HG03575 (cell line): ENCODE results near the gene SNU13.
"Not testable (repeated sequence)": the region's sequence is repeated elsewhere in the genome, so short reads cannot be mapped to it uniquely, and the experiment has no call there.

Experiments
- ATAC-seq: cut with Tn5 transposase; IDR thresholded peaks from one replicate; pipeline ENCODE4 v1.9.1; 2021; ENCODE audit not compliant: unreplicated experiment, insufficient number of reproducible peaks, low FRiP score; ENCODE audit errors: extremely low read depth

SNU13 gene

GRCh38 chr22:41650229-41650628, 38.4 kb downstream of the SNU13 start:
- no peak for ATAC-seq

- ATAC-seq: no peak
These were observed 40.2 kb downstream of the SNU13 start for GRCh38 chr22:41648432-41648831.

- no peak for ATAC-seq
These were observed 40.9 kb downstream of the SNU13 start for GRCh38 chr22:41647771-41648170.

GRCh38 chr22:41642331-41643110, 46.1 kb downstream of the SNU13 start:
- no peak for ATAC-seq

- no peak for ATAC-seq
These were observed 46.8 kb downstream of the SNU13 start for GRCh38 chr22:41641854-41642253.

- ATAC-seq: no peak
These were observed 49.9 kb downstream of the SNU13 start for GRCh38 chr22:41638748-41639147.

GRCh38 chr22:41638124-41638523, 50.5 kb downstream of the SNU13 start:
- ATAC-seq: no peak

- not testable (repeated sequence) for ATAC-seq
These were observed 51.0 kb downstream of the SNU13 start for GRCh38 chr22:41637623-41638022.

GRCh38 chr22:41636467-41636866, 52.2 kb downstream of the SNU13 start:
- ATAC-seq: no peak

GRCh38 chr22:41634610-41635009, 54.1 kb downstream of the SNU13 start:
- ATAC-seq: not testable (repeated sequence)

GRCh38 chr22:41631615-41632014, 57.1 kb downstream of the SNU13 start:
- not testable (repeated sequence) for ATAC-seq

GRCh38 chr22:41631115-41631514, 57.6 kb downstream of the SNU13 start:
- ATAC-seq: not testable (repeated sequence)

GRCh38 chr22:41625577-41625976, 63.1 kb downstream of the SNU13 start:
- ATAC-seq: no peak
